GM06990 (cell line): ENCODE data around the gene CXCL17.

ENCODE experiments used
- DNase-seq: peaks from one replicate; pipeline ENCODE4 v3.0.0-alpha.2; 2011; ENCODE audit not compliant: insufficient read length; ENCODE audit errors: extremely low read depth
- H3K27me3 ChIP-seq: replicated peaks from 2 replicates; pipeline ENCODE4 v1.6.0; 2011; ENCODE audit warnings: low read length; ENCODE audit not compliant: control insufficient read depth, insufficient read depth
- H3K36me3 ChIP-seq: 2 replicates; pipeline ENCODE4 v1.5.1; 2011; ENCODE audit warnings: low read length; ENCODE audit not compliant: control insufficient read depth, insufficient read depth
- H3K4me3 ChIP-seq: replicated peaks from 2 replicates; pipeline ENCODE4 v1.5.1; 2011; ENCODE audit warnings: low read depth, mild to moderate bottlenecking, control low read depth, low read length
- CTCF ChIP-seq: IDR thresholded peaks from 2 replicates; pipeline ENCODE4 v1.5.1; 2011; ENCODE audit warnings: low read length, control low read depth, mild to moderate bottlenecking, inconsistent platforms; ENCODE audit not compliant: insufficient read depth, poor library complexity, severe bottlenecking

The CXCL17 gene

GRCh38 chr19:42421591-42422031 lies 21.1 kb downstream of the CXCL17 start:
- Histone ChIP-seq H3K36me3 (no peaks in the 10 kb centered on the region), H3K27me3 (no peaks in the 10 kb centered on the region; the same call in 1 of the 2 replicates), H3K4me3 (no peak overlapping the region)
- TF ChIP-seq CTCF = no peak
- no peak for DNase-seq

GRCh38 chr19:42421101-42421500 lies 21.6 kb downstream of the CXCL17 start:
- no peaks in the 10 kb centered on the region for H3K36me3 ChIP-seq
- no peak for DNase-seq
- no peak for TF ChIP-seq CTCF
- no peak overlapping the region for H3K4me3 ChIP-seq
- H3K27me3 ChIP-seq = no peaks in the 10 kb centered on the region; the same call in 1 of the 2 replicates

DNA sequence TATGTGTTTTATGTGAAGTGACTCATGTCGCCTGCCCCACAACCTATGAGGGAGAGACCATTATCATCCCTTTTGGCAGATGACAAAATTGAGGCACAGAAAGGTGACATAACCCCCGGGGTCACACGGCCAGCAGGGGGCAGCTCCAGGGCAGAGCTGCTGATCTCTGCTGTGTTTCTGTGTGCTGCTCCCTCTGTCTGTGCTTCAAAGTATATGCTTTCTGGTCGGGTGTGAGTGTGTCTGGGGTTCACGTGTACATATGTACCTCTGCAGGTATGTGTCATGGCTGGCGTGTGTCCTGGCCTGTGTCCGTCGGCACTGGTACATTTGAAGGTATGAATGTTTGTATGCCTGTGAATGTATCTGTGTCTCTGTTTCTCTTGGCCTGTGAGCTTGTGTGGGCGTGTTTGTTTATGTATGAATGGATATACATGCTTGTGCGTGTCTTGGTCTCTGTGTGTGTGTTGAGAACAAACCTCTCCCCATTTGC lies 22.6 kb downstream of the CXCL17 start:
- TF ChIP-seq CTCF = peak; percentile 99
- peak; percentile 78 for DNase-seq
- H3K36me3 ChIP-seq = no peaks in the 10 kb centered on the region
- H3K27me3 ChIP-seq = no peaks in the 10 kb centered on the region; the same call in 1 of the 2 replicates
- H3K4me3 ChIP-seq = no peak overlapping the region

GRCh38 chr19:42419309-42419708 lies 23.4 kb downstream of the CXCL17 start:
- Histone ChIP-seq H3K36me3 (no peaks in the 10 kb centered on the region), H3K4me3 (no peak overlapping the region), H3K27me3 (no peaks in the 10 kb centered on the region)
- no peak for DNase-seq
- TF ChIP-seq CTCF = no peak

GRCh38 chr19:42412661-42413076 lies 30.1 kb downstream of the CXCL17 start:
- no peak for DNase-seq
- peaks cover 5% of the 10 kb centered on the region for H3K36me3 ChIP-seq

More at GRCh38 chr19:42412661-42413076, 30.1 kb downstream of the CXCL17 start:
- H3K27me3 ChIP-seq = no peaks in the 10 kb centered on the region
- no peak for TF ChIP-seq CTCF
- H3K4me3 ChIP-seq = no peak overlapping the region
